CD4-positive, alpha-beta T cell treated with Interleukin-6 at 100 ng/mL for 8 hours (primary cell): ENCODE data around the gene PRSS2.

Source experiments
- DNase-seq: peaks from one replicate; pipeline ENCODE4 v3.0.0-alpha.2; 2020; ENCODE audit warnings: mixed read lengths, low spot score

PRSS2 gene

GRCh38 chr7:142801601-142802295, 31.0 kb downstream of the PRSS2 start:
- no peak for DNase-seq

- DNase-seq = no peak
Measured at GRCh38 chr7:142802301-142802700, 31.5 kb downstream of the PRSS2 start.

GRCh38 chr7:142803901-142804300, 33.1 kb downstream of the PRSS2 start:
- DNase-seq = no peak

- DNase-seq = peak; percentile 51
Measured at GRCh38 chr7:142804728-142805207, 34.0 kb downstream of the PRSS2 start.

GRCh38 chr7:142805350-142806021, 34.7 kb downstream of the PRSS2 start:
- DNase-seq = no peak

GRCh38 chr7:142806022-142806356, 35.2 kb downstream of the PRSS2 start:
- no peak for DNase-seq

GRCh38 chr7:142806957-142807356, 36.2 kb downstream of the PRSS2 start:
- no peak for DNase-seq

- peak; percentile 82 for DNase-seq
Measured at GRCh38 chr7:142807855-142808460, 37.2 kb downstream of the PRSS2 start.

GRCh38 chr7:142808461-142808801, 37.7 kb downstream of the PRSS2 start:
- DNase-seq = no peak

GRCh38 chr7:142808802-142809583, 38.2 kb downstream of the PRSS2 start:
- peak; percentile 99 for DNase-seq

GRCh38 chr7:142809671-142810070, 38.9 kb downstream of the PRSS2 start:
- DNase-seq = peak; percentile 23

- DNase-seq = peak; percentile 80
Measured at GRCh38 chr7:142811154-142811737, 40.5 kb downstream of the PRSS2 start.

- DNase-seq = peak; percentile 21
Measured at GRCh38 chr7:142812437-142813215, 41.9 kb downstream of the PRSS2 start.

- no peak for DNase-seq
Measured at GRCh38 chr7:142813226-142813625, 42.5 kb downstream of the PRSS2 start.

GRCh38 chr7:142813699-142814098, 42.9 kb downstream of the PRSS2 start:
- no peak for DNase-seq

GRCh38 chr7:142814451-142814850, 43.7 kb downstream of the PRSS2 start:
- no peak for DNase-seq

- no peak for DNase-seq
Measured at GRCh38 chr7:142815134-142815533, 44.4 kb downstream of the PRSS2 start.

GRCh38 chr7:142817506-142817905, 46.7 kb downstream of the PRSS2 start:
- no peak for DNase-seq

GRCh38 chr7:142819530-142819929, 48.8 kb downstream of the PRSS2 start:
- no peak for DNase-seq

- DNase-seq = no peak
Measured at GRCh38 chr7:142822714-142823113, 51.9 kb downstream of the PRSS2 start.
